Retina (tissue), 1 donor: ENCODE measurements around the gene DNTT.

Experiments used
- DNase-seq: peaks from one replicate; pipeline ENCODE4 v3.0.0-alpha.2; 2016

DNTT gene

GRCh38 chr10:96387161-96387560 lies 82.9 kb downstream of the DNTT start:
- DNase-seq, result no peak

- DNase-seq, result no peak
Measured at GRCh38 chr10:96387601-96388000, 83.4 kb downstream of the DNTT start.
